Muscle layer of colon (tissue), 2 donors: ENCODE results near the gene CSNK1A1.
A peak's percentile ranks its signal among the peaks of the same experiment; 100 is the strongest.
"Not testable (repeated sequence)": the region's sequence is repeated elsewhere in the genome, so short reads cannot be mapped to it uniquely, and the experiment has no call there.

Source experiments
- H3K27ac ChIP-seq: one replicate; pipeline ENCODE4 v1.7.0; 2013; ENCODE audit warnings: low read depth, mild to moderate bottlenecking, low read length, moderate library complexity
- H3K27me3 ChIP-seq, 2 donors: one replicate each; pipeline ENCODE4 v1.7.0; 2013; ENCODE audit warnings: low read length in 2 of 2, mild to moderate bottlenecking in 2 of 2; ENCODE audit not compliant: insufficient read depth in 2 of 2, control insufficient read depth in 1 of 2
- H3K36me3 ChIP-seq: one replicate; pipeline ENCODE4 v1.7.0; 2013; ENCODE audit warnings: mild to moderate bottlenecking, low read length; ENCODE audit not compliant: insufficient read depth
- H3K4me1 ChIP-seq: one replicate; pipeline ENCODE4 v1.7.0; 2013; ENCODE audit warnings: mild to moderate bottlenecking, low read length; ENCODE audit not compliant: insufficient read depth
- H3K4me3 ChIP-seq, 2 donors: one replicate each; pipeline ENCODE4 v1.7.0; 2013; ENCODE audit warnings: low read length in 2 of 2, low read depth in 1 of 2, mild to moderate bottlenecking in 1 of 2, moderate library complexity in 1 of 2
- H3K9ac ChIP-seq: one replicate; pipeline ENCODE4 v1.7.0; 2013; ENCODE audit warnings: low read length
- H3K9me3 ChIP-seq: one replicate; pipeline ENCODE4 v1.7.0; 2013; ENCODE audit warnings: mild to moderate bottlenecking, low read length
- donor health status: abdominal sarcoma.
- donor health status: Adenocarcinoma of cecum.

The CSNK1A1 gene

DNA sequence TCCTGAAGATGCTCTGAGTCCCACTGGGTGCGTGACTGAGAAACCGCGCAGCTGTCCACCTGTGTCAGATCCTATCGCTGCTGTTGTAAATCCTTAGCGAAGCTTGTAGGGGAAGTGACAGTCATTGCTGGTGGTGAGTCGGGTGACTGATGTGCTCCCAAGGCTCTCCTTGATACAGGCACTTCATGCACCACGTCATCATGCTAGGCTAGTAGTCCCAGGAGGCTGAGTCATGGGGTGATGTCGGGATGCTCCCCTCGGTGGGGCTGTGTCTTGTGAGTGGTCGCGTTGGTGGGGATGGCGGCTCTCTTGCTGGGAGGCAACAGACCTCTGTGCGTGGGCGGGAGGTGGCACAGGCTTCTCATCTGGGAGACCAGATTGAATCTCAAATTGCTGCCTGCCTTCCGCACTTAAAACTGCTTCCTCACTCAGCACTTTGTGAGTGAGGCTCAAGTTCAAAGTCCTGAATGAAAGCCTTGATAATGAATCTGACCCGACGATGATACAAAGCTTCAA is 84.7 kb downstream of the CSNK1A1 start:
- H3K27ac ChIP-seq = peak overlapping the region; percentile 70
- peaks cover 24% of the 10 kb centered on the region for H3K4me1 ChIP-seq

GRCh38 chr5:149464796-149465489 is 86.3 kb downstream of the CSNK1A1 start:
- no peaks in the 10 kb centered on the region for H3K9me3 ChIP-seq
- H3K4me1 ChIP-seq = peaks cover 17% of the 10 kb centered on the region
- peak overlapping the region in 1 of 2 donors; percentile 7 for H3K4me3 ChIP-seq
- peak overlapping the region; percentile 55 for H3K27ac ChIP-seq
- peak overlapping the region; percentile 12 for H3K9ac ChIP-seq
- H3K27me3 ChIP-seq = no peaks in the 10 kb centered on the region
- no peaks in the 10 kb centered on the region for H3K36me3 ChIP-seq

More for the DNA sequence above, 84.7 kb downstream of the CSNK1A1 start:
- Histone ChIP-seq H3K9me3 (no peaks in the 10 kb centered on the region), H3K27me3 (no peaks in the 10 kb centered on the region), H3K4me3 (no peak overlapping the region), H3K36me3 (no peaks in the 10 kb centered on the region), H3K9ac (no peak overlapping the region)

GRCh38 chr5:149461907-149462306 is 89.3 kb downstream of the CSNK1A1 start:
- not testable (repeated sequence) for H3K4me3 ChIP-seq, H3K9ac ChIP-seq, H3K27ac ChIP-seq, H3K27me3 ChIP-seq, H3K9me3 ChIP-seq, H3K36me3 ChIP-seq
- H3K4me1 ChIP-seq = peaks cover 22% of the 10 kb centered on the region

GRCh38 chr5:149459891-149460290 is 91.3 kb downstream of the CSNK1A1 start:
- Histone ChIP-seq H3K9ac (no peak overlapping the region), H3K4me3 (no peak overlapping the region), H3K4me1 (peaks cover 29% of the 10 kb centered on the region), H3K27me3 (no peaks in the 10 kb centered on the region), H3K36me3 (no peaks in the 10 kb centered on the region), H3K27ac (no peak overlapping the region), H3K9me3 (no peaks in the 10 kb centered on the region)

DNA sequence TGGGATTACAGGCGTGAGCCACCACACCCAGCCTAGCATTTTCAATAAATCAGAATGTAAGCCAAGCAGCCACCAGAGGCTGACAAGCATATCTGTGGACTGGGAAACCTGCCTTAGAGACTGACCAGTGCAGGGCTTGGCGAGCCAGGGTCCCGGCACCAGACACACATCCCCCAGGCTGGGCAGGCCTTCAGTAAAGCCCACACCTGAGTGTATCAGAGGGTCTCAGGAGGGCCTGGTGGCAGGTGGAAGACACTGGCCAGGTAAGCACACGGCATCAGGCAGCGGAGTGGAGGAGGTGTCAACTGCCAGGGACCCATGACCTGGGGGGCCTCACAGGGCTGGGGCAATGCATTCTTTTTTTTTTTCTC is 93.9 kb downstream of the CSNK1A1 start:
- Histone ChIP-seq H3K4me1 (peaks cover 38% of the 10 kb centered on the region), H3K4me3 (no peak overlapping the region), H3K36me3 (no peaks in the 10 kb centered on the region), H3K9ac (no peak overlapping the region), H3K27ac (peak overlapping the region; percentile 12), H3K9me3 (no peaks in the 10 kb centered on the region), H3K27me3 (no peaks in the 10 kb centered on the region)

DNA sequence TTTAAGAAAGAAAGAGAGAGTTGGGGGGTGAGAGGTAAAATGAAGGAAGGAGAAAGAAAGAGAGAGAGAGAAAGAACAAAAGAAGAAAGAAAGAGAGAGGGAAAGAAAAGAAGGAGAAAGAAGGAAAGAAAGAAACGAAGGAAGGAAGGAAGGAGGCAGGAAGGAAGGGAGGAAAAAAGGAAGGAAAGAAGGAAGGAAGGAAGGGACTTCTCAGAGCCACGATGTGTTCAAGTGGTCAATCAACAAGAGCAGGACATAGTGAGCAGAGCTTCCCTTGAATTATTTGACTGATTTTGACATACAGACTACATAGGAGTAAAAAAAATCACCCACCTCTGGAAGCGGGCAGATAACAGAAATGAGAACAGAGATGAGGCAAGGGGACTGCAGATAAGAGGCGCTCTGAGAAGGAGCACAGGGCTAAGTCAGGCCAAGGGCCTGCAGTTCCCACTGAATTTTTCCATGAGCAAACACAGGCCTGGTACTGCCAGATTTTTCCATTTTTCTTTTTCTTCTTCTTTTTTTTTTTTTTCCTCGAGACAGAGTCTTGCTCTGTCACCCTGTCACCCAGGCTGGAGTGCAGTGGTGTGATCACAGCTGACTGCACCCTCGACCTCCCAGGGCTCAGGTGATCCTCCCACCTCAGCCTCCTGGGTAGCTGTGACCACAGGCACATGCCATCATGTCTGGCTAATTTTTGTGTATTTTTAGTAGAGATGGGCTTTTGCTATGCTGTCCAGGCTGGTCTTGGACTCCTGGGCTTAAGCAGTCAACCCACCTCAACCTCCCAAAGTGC is 94.4 kb downstream of the CSNK1A1 start:
- no peaks in the 10 kb centered on the region for H3K36me3 ChIP-seq
- no peaks in the 10 kb centered on the region for H3K9me3 ChIP-seq
- no peak overlapping the region for H3K4me3 ChIP-seq
- H3K27me3 ChIP-seq = no peaks in the 10 kb centered on the region
- H3K4me1 ChIP-seq = peaks cover 43% of the 10 kb centered on the region
- H3K9ac ChIP-seq = no peak overlapping the region
- peak overlapping the region; percentile 12 for H3K27ac ChIP-seq

- Histone ChIP-seq H3K36me3 (no peaks in the 10 kb centered on the region), H3K4me3 (no peak overlapping the region), H3K9ac (peak overlapping the region; percentile 10), H3K27me3 (no peaks in the 10 kb centered on the region), H3K9me3 (no peaks in the 10 kb centered on the region), H3K27ac (peak overlapping the region; percentile 43), H3K4me1 (peaks cover 52% of the 10 kb centered on the region)
Measured at GRCh38 chr5:149455889-149456409, 95.3 kb downstream of the CSNK1A1 start.

DNA sequence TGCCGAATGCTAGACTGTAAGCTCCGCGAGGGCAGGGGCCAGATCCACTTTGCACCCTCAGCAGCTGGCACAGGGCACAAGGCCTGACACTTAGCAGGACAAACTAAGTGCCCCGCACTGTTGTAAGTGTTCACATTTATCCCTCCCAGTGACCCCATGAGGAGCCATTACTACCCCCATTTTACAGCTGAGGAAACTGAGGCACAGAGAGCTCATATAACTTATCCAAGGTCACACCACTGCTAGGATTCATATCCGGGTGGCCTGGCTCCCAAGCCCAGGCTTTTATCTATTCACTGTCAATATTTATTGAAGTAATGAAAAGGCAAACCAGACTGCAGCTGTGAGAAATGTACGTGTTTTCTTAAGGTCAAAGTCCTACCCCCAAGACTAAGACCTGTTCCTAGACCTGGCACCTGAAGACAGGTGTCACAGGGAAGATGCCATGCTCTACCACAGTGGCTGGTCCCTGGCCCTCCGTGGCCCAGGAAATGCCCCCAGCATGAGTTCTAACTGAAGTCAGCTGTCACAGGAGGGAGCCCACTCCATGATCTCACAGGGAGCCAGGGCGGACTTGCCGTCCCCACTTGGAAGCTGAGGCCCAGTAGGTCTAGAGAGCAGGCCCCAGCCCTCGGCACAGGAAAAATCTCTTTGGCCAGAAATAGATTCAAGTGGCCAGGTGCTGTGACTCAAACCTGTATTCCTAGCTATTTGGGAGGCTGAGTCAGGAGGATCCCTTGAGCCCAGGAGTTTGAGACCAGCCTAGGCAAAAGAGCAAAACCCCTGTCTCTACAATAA is 97.4 kb downstream of the CSNK1A1 start:
- Histone ChIP-seq H3K9ac (no peak overlapping the region), H3K4me3 (no peak overlapping the region), H3K27ac (peak overlapping the region; percentile 77), H3K27me3 (no peaks in the 10 kb centered on the region), H3K4me1 (peaks cover 71% of the 10 kb centered on the region), H3K9me3 (no peaks in the 10 kb centered on the region), H3K36me3 (no peaks in the 10 kb centered on the region)

- H3K27me3 ChIP-seq = no peaks in the 10 kb centered on the region
- H3K27ac ChIP-seq = peak overlapping the region; percentile 77
- no peaks in the 10 kb centered on the region for H3K36me3 ChIP-seq
- no peaks in the 10 kb centered on the region for H3K9me3 ChIP-seq
- peaks cover 75% of the 10 kb centered on the region for H3K4me1 ChIP-seq
- H3K4me3 ChIP-seq = no peak overlapping the region
- H3K9ac ChIP-seq = peak overlapping the region; percentile 63
Measured at GRCh38 chr5:149452665-149453617, 98.3 kb downstream of the CSNK1A1 start.

- peak overlapping the region; percentile 77 for H3K27ac ChIP-seq
- H3K9ac ChIP-seq = peak overlapping the region; percentile 63
- H3K27me3 ChIP-seq = no peaks in the 10 kb centered on the region
- H3K9me3 ChIP-seq = no peaks in the 10 kb centered on the region
- peaks cover 74% of the 10 kb centered on the region for H3K4me1 ChIP-seq
- no peaks in the 10 kb centered on the region for H3K36me3 ChIP-seq
- H3K4me3 ChIP-seq = no peak overlapping the region
Measured at GRCh38 chr5:149452007-149452664, 99.1 kb downstream of the CSNK1A1 start.
